ENCODE data around the gene ANKRD9. TPM values are rescaled to one million over a fixed set of nuclear protein-coding genes. Genes with fewer than 3 reads are reported as not detected.

The ANKRD9 gene
- total and polyA plus RNA-seq, 9 of the 15 experiments (the other 6 are each of a cell fraction or from before 2014, with no cell fraction given), result 0.04 to 32.9 (median 5.3) TPM

- peak; percentile 33 to 51 for TF ChIP-seq E2F6 (IDR thresholded peaks at IDR 0.05; ENCODE audit: borderline replicate concordance in 1 of 2, extremely low read depth in 1 of 2, insufficient read depth in 1 of 2, insufficient read length in 1 of 2, low read depth in 1 of 2, low read length in 1 of 2, poor library complexity in 1 of 2, severe bottlenecking in 1 of 2)
- no peak for TF ChIP-seq ZSCAN32 (CRISPR knock-in tag; IDR thresholded peaks at IDR 0.05)
- TF ChIP-seq CCNT2 (IDR thresholded peaks at IDR 0.05; ENCODE audit: borderline replicate concordance, extremely low read depth, insufficient read length, low read depth, low read length), result peak; percentile 73
- TF ChIP-seq ARID4B (CRISPR knock-in tag; IDR thresholded peaks at IDR 0.05), result 0 out of 2 replicates have a peak, but pooled peaks have one; percentile 50
- TF ChIP-seq SRF (CRISPR knock-in tag; IDR thresholded peaks at IDR 0.05), result no peak
- 0 out of 2 replicates have a peak, but pooled peaks have one; percentile 32 for TF ChIP-seq MYNN (IDR thresholded peaks at IDR 0.05)
- no peak for TF ChIP-seq MYNN (CRISPR knock-in tag; IDR thresholded peaks at IDR 0.05)
- TF ChIP-seq PATZ1 (CRISPR knock-in tag; IDR thresholded peaks at IDR 0.05; ENCODE audit: borderline replicate concordance), result no peak
- no peak for TF ChIP-seq HNRNPLL (IDR thresholded peaks at IDR 0.05; ENCODE audit: low read depth, low read length, poor library complexity, severe bottlenecking)
- TF ChIP-seq UBTF (IDR thresholded peaks at IDR 0.05; ENCODE audit: borderline replicate concordance in 1 of 2, low read depth in 2 of 2, low read length in 2 of 2), result peak in 1 of 2 experiments; percentile 40; a peak in 1 of 4 replicates
- TF ChIP-seq U2AF2 (optimal IDR thresholded peaks at IDR 0.05; ENCODE audit: low read depth, low read length), result no peak
- TF ChIP-seq ZNF511 (CRISPR knock-in tag; IDR thresholded peaks at IDR 0.05), result peak; percentile 67; the same call in 1 of the 2 replicates
Observed at GRCh38 chr14:102524451-102525218, 15.1 kb upstream of the ANKRD9 start (continued).
